HepG2 (cell line): ENCODE measurements around the gene TSC22D4. TPM values are rescaled to one million over a fixed set of nuclear protein-coding genes. Genes with fewer than 3 reads are reported as not detected.

ENCODE experiments used
- ATRX ChIP-seq: sonication (generic); formaldehyde crosslinking; IDR thresholded peaks from 2 replicates; pipeline ENCODE4 v1.4.0; 2020; ENCODE audit warnings: missing genetic modification reagents, borderline replicate concordance
- CAMTA2 ChIP-seq: sonication (generic); formaldehyde crosslinking; IDR thresholded peaks from 2 replicates; pipeline ENCODE4 v1.4.0; 2020; ENCODE audit warnings: mild to moderate bottlenecking, missing genetic modification reagents, borderline replicate concordance
- CC2D1A ChIP-seq: sonication (generic); formaldehyde crosslinking; IDR thresholded peaks from 2 replicates; pipeline ENCODE4 v1.8.1; 2023; ENCODE audit warnings: mild to moderate bottlenecking, missing genetic modification reagents
- DPF2 ChIP-seq: sonication (generic); formaldehyde crosslinking; IDR thresholded peaks from 2 replicates; pipeline ENCODE4 v1.4.0; 2020; ENCODE audit warnings: mild to moderate bottlenecking, low read depth, missing genetic modification reagents, borderline replicate concordance
- ELF3 ChIP-seq: IDR thresholded peaks from 2 replicates; pipeline ENCODE4 v1.6.1; 2016; ENCODE audit warnings: missing genetic modification reagents, missing compliant biosample characterization
- GPBP1L1 ChIP-seq: sonication (generic); formaldehyde crosslinking; IDR thresholded peaks from 2 replicates; pipeline ENCODE4 v1.5.0; 2020; ENCODE audit warnings: mild to moderate bottlenecking, missing genetic modification reagents
- HCFC1 ChIP-seq: fragments of 150-350 bp; IDR thresholded peaks from 2 replicates; pipeline ENCODE4 v1.6.1; 2014; ENCODE audit warnings: low read depth, low read length
- HIC2 ChIP-seq: sonication (generic); formaldehyde crosslinking; IDR thresholded peaks from 2 replicates; pipeline ENCODE4 v1.9.0; 2022; ENCODE audit warnings: low read depth, missing genetic modification reagents
- HMGXB4 ChIP-seq, 2 experiments: sonication (generic) in 1 of 2; formaldehyde crosslinking in 1 of 2; IDR thresholded peaks; 2 replicates each; pipeline versions ENCODE4 v1.4.0 to v1.6.1; 2018 to 2020; ENCODE audit warnings: missing genetic modification reagents in 2 of 2, borderline replicate concordance in 1 of 2, low read depth in 1 of 2, mild to moderate bottlenecking in 1 of 2, missing biosample characterization in 1 of 2
- MIER3 ChIP-seq: IDR thresholded peaks from 2 replicates; pipeline ENCODE4 v1.6.1; 2016; ENCODE audit warnings: missing compliant biosample characterization, borderline replicate concordance
- NR0B2 ChIP-seq: sonication (generic); formaldehyde crosslinking; IDR thresholded peaks from 2 replicates; pipeline ENCODE4 v1.4.0; 2020; ENCODE audit warnings: mild to moderate bottlenecking, missing genetic modification reagents
- PRDM4 ChIP-seq: sonication (generic); formaldehyde crosslinking; IDR thresholded peaks from 2 replicates; pipeline ENCODE4 v1.9.0; 2021; ENCODE audit warnings: missing genetic modification reagents, borderline replicate concordance
- SNAPC2 ChIP-seq: sonication (generic); formaldehyde crosslinking; IDR thresholded peaks from 2 replicates; pipeline ENCODE4 v1.8.1; 2022; ENCODE audit warnings: mild to moderate bottlenecking, missing genetic modification reagents
- TFAP4 ChIP-seq: sonication (generic); IDR thresholded peaks from 2 replicates; pipeline ENCODE4 v1.6.1; 2016; ENCODE audit warnings: low read depth, borderline replicate concordance
- ZKSCAN5 ChIP-seq: sonication (generic); formaldehyde crosslinking; IDR thresholded peaks from 2 replicates; pipeline ENCODE4 v1.5.1; 2020; ENCODE audit warnings: mild to moderate bottlenecking, missing genetic modification reagents
- ZNF12 ChIP-seq: sonication (generic); formaldehyde crosslinking; IDR thresholded peaks from 2 replicates; pipeline ENCODE4 v1.5.0; 2020; ENCODE audit warnings: missing genetic modification reagents
- ZNF709 ChIP-seq: sonication (generic); formaldehyde crosslinking; IDR thresholded peaks from 2 replicates; pipeline ENCODE4 v1.5.0; 2020; ENCODE audit warnings: mild to moderate bottlenecking, missing genetic modification reagents
- ZNF724P ChIP-seq: sonication (generic); formaldehyde crosslinking; IDR thresholded peaks from 2 replicates; pipeline ENCODE4 v1.8.0; 2022; ENCODE audit warnings: missing genetic modification reagents, borderline replicate concordance
- ZNF766 ChIP-seq: sonication (generic); formaldehyde crosslinking; IDR thresholded peaks from 2 replicates; pipeline ENCODE4 v1.5.0; 2020; ENCODE audit warnings: missing genetic modification reagents, borderline replicate concordance
- ZNF777 ChIP-seq: sonication (generic); formaldehyde crosslinking; IDR thresholded peaks from 2 replicates; pipeline ENCODE4 v1.4.0; 2020; ENCODE audit warnings: missing genetic modification reagents
- polyA plus RNA-seq, 8 experiments: library from polyadenylated mRNA; depleted of rRNA in 3 of 8; stranded (reverse) in 7 of 8; unstranded in 1 of 8; fragments of >200 nt; fragmentation: Illumina TruSeq in 4 of 8; extraction: Trizol in 4 of 8; gene quantifications; 2 replicates each; pipeline versions ENCODE4 v1.2.1 to v1.2.3, GENCODE V29; 2011 to 2016; ENCODE audit warnings: low read depth in 4 of 8, missing spikeins in 1 of 8, mixed read lengths in 1 of 8; ENCODE audit not compliant: insufficient read depth in 1 of 8
- total RNA-seq, 5 experiments: library from RNA; depleted of rRNA; stranded (reverse); fragments of >200 nt; fragmentation: Illumina TruSeq; extraction: Trizol; gene quantifications; 2 replicates each; pipeline ENCODE4 v1.2.3, GENCODE V29; 2016; ENCODE audit warnings: low read depth in 1 of 5

The TSC22D4 gene
- total and polyA plus RNA-seq, 2 of the 13 experiments (the other 11 are each of a cell fraction or from before 2014, with no cell fraction given), result 7.7 to 8.7 TPM

GRCh38 chr7:100465702-100466311 is 13.2 kb downstream of the TSC22D4 start (continued):
- TF ChIP-seq ZNF709 (no peak), SNAPC2 (CRISPR knock-in tag) (no peak), ZNF12 (CRISPR knock-in tag) (no peak), CC2D1A (no peak), DPF2 (no peak), MIER3 (CRISPR knock-in tag) (0 out of 2 replicates have a peak, but pooled peaks have one; percentile 43), ELF3 (CRISPR knock-in tag) (peak; percentile 74), TFAP4 (peak; percentile 72; the same call in 1 of the 2 replicates), ZKSCAN5 (no peak), ZNF724P (CRISPR knock-in tag) (no peak), PRDM4 (CRISPR knock-in tag) (no peak), HIC2 (CRISPR knock-in tag) (peak; percentile 81), ZNF777 (CRISPR knock-in tag) (no peak), HMGXB4 (CRISPR knock-in tag; IDR thresholded peaks at IDR 0.05; ENCODE audit: borderline replicate concordance in 1 of 2, low read depth in 1 of 2) (peak; percentile 36 to 58; a peak in 2 of 4 replicates), GPBP1L1 (CRISPR knock-in tag) (no peak), ATRX (CRISPR knock-in tag) (no peak), ZNF766 (CRISPR knock-in tag) (no peak), NR0B2 (no peak), HCFC1 (no peak), CAMTA2 (no peak)
